Spleen (tissue), 7 donors: ENCODE data around the gene SMYD1.

Source experiments
- CTCF ChIP-seq, 11 experiments: fragments of 200-600 bp in 7 of 11; fragments of 450-650 bp in 4 of 11; sonication (generic) in 4 of 11; IDR thresholded peaks in 8 of 11; conservative IDR thresholded peaks in 3 of 11; 1 replicate in 7 of 11; 2 replicates in 4 of 11; pipeline versions ENCODE4 v1.4.0 to v1.8.0; 2016 to 2021; ENCODE audit warnings: antibody characterized with exemption in 11 of 11, inconsistent platforms in 4 of 11, mild to moderate bottlenecking in 1 of 11
- POLR2A ChIP-seq, 3 donors: fragments of 450-650 bp; IDR thresholded peaks; one replicate each; pipeline ENCODE4 v1.5.1; 2017; ENCODE audit warnings: antibody characterized with exemption in 3 of 3, mild to moderate bottlenecking in 1 of 3
- POLR2AphosphoS5 ChIP-seq, 3 donors: sonication (generic); formaldehyde crosslinking; IDR thresholded peaks; one replicate each; pipeline ENCODE4 v1.5.1; 2017; ENCODE audit warnings: antibody characterized with exemption in 3 of 3
- donor health status: DM: no; HTN: no; CAD: no; lungs with moderate emphysema.
- donor health status: DM: no; HTN: no; CAD: no.
- donor health status: DM: no; HTN: no; CAD: no.

GRCh38 chr2:88053296-88053695, 14.3 kb upstream of the SMYD1 start:
- TF ChIP-seq CTCF (IDR thresholded peaks at IDR 0.05 in 8 of 11, conservative IDR thresholded peaks at IDR 0.05 in 3 of 11), result no peak
- no peak for TF ChIP-seq POLR2A (IDR thresholded peaks at IDR 0.05)
- no peak for TF ChIP-seq POLR2AphosphoS5 (IDR thresholded peaks at IDR 0.05)
